ENCODE measurements around the gene CNTN1.

- TF ChIP-seq CTCF (IDR thresholded peaks at IDR 0.05) (no peak), EP300 (IDR thresholded peaks at IDR 0.05) (no peak), POLR2A (IDR thresholded peaks at IDR 0.05) (no peak)
Measured at GRCh38 chr12:40655451-40655850, 36.8 kb upstream of the CNTN1 start.

Data from ovary (tissue), 3 donors.